ENCODE data around the gene MICU1.
A peak's percentile ranks its signal among the peaks of the same experiment; 100 is the strongest.
"Not testable (repeated sequence)": the region's sequence is repeated elsewhere in the genome, so short reads cannot be mapped to it uniquely, and the experiment has no call there.

The MICU1 gene

DNA sequence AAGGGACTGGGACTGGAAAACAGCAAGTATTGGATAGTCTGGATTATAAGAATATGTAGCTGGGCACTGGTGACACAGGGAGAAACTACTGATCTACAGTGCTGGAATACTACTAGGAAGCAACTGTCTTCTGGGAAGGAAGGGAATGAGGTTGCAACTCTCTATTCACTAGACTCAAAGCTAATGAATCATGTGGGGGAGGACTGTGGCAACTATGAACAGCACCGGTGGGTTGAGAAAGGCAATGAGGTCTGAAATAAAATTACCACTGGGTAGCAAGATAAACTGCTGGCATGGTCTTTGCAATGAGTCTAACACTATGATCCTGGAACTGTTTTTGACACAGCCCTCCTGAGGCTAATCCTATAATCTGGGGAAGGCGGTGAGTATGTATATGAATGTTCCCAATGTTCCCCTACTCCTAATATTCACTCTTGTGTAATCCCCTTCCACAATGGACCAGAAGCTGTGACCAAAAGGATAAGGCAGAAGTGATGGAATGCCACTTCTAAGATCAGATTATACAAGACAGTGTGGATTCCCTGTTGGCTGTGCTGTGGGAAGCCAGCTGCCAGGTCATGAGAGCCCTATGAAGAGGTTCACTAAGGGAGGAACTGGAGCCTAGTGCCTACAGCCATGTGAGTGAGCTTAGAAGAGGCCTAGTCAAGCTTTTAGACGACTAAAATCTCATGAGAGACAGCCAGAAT lies 169.8 kb downstream of the MICU1 start:
- Histone ChIP-seq H3K4me3 (no peak overlapping the region), H3K36me3 (peaks cover 0 to 36% (median 5%) of the 10 kb centered on the region in 11 experiments; a peak in 4 of 22 replicates), H3K9ac (no peak overlapping the region), H4K20me1 (no peaks in the 10 kb centered on the region), H3K27me3 (no peaks in the 10 kb centered on the region), H3K9me3 (replicated peaks in 1 of 11) (no peaks in the 10 kb centered on the region), H3K4me1 (peaks cover 0 to 22% (median 9%) of the 10 kb centered on the region in 10 experiments; a peak in 10 of 20 replicates), H3K4me2 (peak overlapping the region in 4 of 11 experiments; percentile 16 to 60 (median 45); a peak in 5 of 22 replicates), H3K27ac (peak overlapping the region in 4 of 11 experiments; percentile 2 to 53 (median 21); a peak in 8 of 22 replicates)
- TF ChIP-seq Cebpa-rat (IDR thresholded peaks at IDR 0.05): no peak

DNA sequence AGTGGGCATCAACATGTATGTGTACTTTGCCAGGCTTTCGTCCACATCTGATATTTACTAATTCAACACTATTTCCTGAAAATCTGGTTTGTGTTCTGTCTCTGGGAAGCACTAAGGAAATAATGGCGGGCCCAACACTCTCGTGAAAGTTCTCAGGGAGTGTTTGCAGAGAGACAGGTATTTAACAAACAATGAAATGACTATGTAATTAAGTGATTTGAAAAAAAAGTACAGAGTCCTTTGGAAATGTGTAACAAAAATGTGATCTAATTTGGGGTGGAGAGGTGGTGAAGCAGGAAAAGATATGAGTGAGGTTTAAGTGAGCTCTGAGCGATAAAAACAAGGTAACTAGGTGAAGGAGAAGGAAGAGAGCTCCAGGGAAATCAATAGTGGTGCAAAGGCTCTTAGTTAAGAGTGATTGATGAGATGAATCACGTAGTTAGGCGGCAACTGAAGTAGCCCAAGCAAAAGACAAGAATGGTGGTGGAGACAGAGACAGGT lies 175.9 kb downstream of the MICU1 start:
- TF ChIP-seq Cebpa-rat (IDR thresholded peaks at IDR 0.05): no peak
- H3K4me3 ChIP-seq: no peak overlapping the region
- no peak overlapping the region for H3K4me2 ChIP-seq
- H3K4me1 ChIP-seq: no peaks in the 10 kb centered on the region
- H3K36me3 ChIP-seq: peaks cover 0 to 32% (median 5%) of the 10 kb centered on the region in 11 experiments; a peak in 5 of 22 replicates
- no peaks in the 10 kb centered on the region for H4K20me1 ChIP-seq
- no peaks in the 10 kb centered on the region for H3K27me3 ChIP-seq
- no peak overlapping the region for H3K9ac ChIP-seq
- H3K9me3 ChIP-seq (replicated peaks in 1 of 11): no peaks in the 10 kb centered on the region
- no peak overlapping the region for H3K27ac ChIP-seq

DNA sequence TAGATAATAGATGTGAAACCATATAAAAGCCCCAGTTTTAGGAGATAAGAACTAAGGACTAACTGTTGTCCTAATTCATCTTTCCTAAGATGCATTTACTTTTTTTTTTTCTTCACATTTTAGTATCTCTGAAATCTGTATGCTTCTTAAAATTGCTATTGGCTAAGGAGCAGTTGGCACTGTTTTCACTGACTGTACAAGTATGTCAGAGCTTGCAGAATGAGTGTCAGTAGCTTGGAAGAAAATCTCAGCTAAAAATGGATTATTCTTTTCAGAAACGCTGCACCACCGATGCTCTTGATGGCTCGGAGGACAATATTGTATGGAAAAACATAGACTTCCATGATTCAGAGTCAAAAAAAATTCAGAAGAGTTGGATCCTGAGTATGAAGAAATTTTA lies 180.0 kb downstream of the MICU1 start:
- no peak for TF ChIP-seq Cebpa-rat (IDR thresholded peaks at IDR 0.05)
- H3K27ac ChIP-seq: no peak overlapping the region
- H3K4me2 ChIP-seq: no peak overlapping the region
- H4K20me1 ChIP-seq: no peaks in the 10 kb centered on the region
- H3K36me3 ChIP-seq: peaks cover 0 to 12% (median 5%) of the 10 kb centered on the region in 11 experiments; a peak in 10 of 22 replicates
- H3K9me3 ChIP-seq (replicated peaks in 1 of 11): peaks cover 4 to 21% (median 12%) of the 10 kb centered on the region in 11 experiments; a peak in 17 of 22 replicates
- no peak overlapping the region for H3K9ac ChIP-seq
- no peak overlapping the region for H3K4me3 ChIP-seq
- H3K4me1 ChIP-seq: no peaks in the 10 kb centered on the region
- H3K27me3 ChIP-seq: no peaks in the 10 kb centered on the region

DNA sequence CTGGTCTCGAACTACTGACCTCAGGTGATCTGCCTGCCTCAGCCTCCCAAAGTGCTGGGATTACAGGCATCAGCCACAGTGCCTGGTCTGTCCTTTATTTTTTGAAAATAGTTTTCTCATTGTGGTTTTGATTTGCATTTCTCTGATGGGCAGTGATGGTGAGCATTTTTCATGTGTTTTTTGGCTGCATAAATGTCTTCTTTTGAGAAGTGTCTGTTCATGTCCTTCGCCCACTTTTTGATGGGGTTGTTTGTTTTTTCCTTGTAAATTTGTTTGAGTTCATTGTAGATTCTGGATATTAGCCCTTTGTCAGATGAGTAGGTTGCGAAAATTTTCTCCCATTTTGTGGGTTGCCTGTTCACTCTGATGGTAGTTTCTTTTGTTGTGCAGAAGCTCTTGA lies 182.9 kb downstream of the MICU1 start:
- H3K9ac ChIP-seq, H3K27ac ChIP-seq, H3K4me2 ChIP-seq, H3K27me3 ChIP-seq, H4K20me1 ChIP-seq, H3K4me1 ChIP-seq, H3K4me3 ChIP-seq: not testable (repeated sequence)
- Histone ChIP-seq H3K36me3 (peaks cover 0 to 12% (median 5%) of the 10 kb centered on the region in 11 experiments; a peak in 10 of 22 replicates), H3K9me3 (replicated peaks in 1 of 11) (peaks cover 4 to 21% (median 12%) of the 10 kb centered on the region in 11 experiments; a peak in 17 of 22 replicates)

DNA sequence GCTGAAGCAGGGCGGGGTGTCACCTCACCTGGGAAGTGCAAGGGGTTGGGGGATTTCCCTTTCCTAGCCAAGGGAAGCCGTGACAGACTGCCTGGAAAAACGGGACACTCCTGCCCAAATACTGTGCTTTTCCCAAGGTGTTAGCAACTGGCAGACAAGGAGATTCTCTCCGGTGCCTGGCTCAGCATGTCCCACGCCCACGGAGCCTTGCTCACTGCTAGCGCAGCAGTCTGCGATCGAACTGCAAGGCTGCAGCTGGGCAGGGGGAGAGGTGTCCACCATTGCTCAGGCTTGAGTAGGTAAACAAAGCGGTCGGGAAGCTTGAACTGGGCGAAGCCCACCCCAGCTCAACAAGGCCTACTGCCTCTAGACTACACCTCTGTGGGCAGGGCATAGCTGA lies 190.3 kb downstream of the MICU1 start:
- Histone ChIP-seq H3K4me3 (no peak overlapping the region), H3K9me3 (replicated peaks in 1 of 11) (no peaks in the 10 kb centered on the region), H3K27me3 (no peaks in the 10 kb centered on the region), H3K4me2 (no peak overlapping the region), H4K20me1 (no peaks in the 10 kb centered on the region), H3K27ac (no peak overlapping the region), H3K36me3 (peaks cover 0 to 20% (median 0%) of the 10 kb centered on the region in 11 experiments; a peak in 8 of 22 replicates), H3K4me1 (no peaks in the 10 kb centered on the region), H3K9ac (no peak overlapping the region)
- no peak for TF ChIP-seq Cebpa-rat (IDR thresholded peaks at IDR 0.05)

DNA sequence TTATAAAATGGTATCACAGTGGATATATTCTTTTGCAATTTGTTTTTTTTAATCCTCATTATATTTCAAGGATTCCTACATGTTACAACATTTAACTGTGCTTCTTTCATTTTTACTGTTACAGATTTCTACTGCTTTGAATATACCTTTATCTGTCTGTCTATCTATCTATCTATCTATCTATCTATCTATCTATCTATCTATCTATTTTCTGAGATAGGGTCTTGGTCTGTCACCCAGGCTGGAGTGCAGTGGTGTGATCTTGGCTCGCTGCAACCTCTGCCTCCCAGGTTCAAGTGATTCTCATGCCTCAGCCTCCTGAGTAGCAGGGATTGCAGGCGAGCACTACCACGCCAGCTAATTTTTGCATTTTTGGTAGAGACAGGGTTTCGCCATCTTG lies 194.9 kb downstream of the MICU1 start:
- H3K9ac ChIP-seq, H3K27ac ChIP-seq: not testable (repeated sequence)

DNA sequence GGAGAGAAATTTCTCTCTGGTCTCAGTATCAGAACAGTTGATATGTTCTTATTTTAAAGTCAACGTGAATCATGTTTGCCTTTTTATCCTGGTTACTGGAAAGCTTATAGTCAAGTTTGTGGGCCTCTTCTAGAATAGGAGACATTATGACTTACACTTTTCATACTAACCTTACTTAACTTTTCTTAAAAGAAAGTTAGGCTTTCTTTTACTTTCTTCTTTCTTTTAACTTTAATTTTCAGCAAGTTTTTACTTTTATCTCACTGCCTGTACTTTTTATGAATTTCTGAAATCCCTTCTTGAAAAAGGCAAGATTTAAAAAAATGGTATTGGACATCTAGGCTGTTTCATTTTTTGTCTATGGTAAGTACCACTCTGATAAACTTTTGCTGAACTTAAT lies 195.9 kb downstream of the MICU1 start:
- Histone ChIP-seq H3K27me3 (no peaks in the 10 kb centered on the region), H4K20me1 (no peaks in the 10 kb centered on the region), H3K4me1 (no peaks in the 10 kb centered on the region), H3K4me2 (no peak overlapping the region), H3K27ac (no peak overlapping the region), H3K9me3 (replicated peaks in 1 of 11) (no peaks in the 10 kb centered on the region), H3K4me3 (no peak overlapping the region), H3K9ac (no peak overlapping the region), H3K36me3 (peaks cover 0 to 11% (median 0%) of the 10 kb centered on the region in 11 experiments; a peak in 4 of 22 replicates)
- no peak for TF ChIP-seq Cebpa-rat (IDR thresholded peaks at IDR 0.05)

More for the DNA sequence above, 194.9 kb downstream of the MICU1 start:
- not testable (repeated sequence) for H3K4me3 ChIP-seq; H4K20me1 ChIP-seq; H3K4me1 ChIP-seq; H3K9me3 ChIP-seq (replicated peaks in 1 of 11); H3K27me3 ChIP-seq; H3K4me2 ChIP-seq
- peaks cover 0 to 20% (median 0%) of the 10 kb centered on the region in 11 experiments; a peak in 8 of 22 replicates for H3K36me3 ChIP-seq

DNA sequence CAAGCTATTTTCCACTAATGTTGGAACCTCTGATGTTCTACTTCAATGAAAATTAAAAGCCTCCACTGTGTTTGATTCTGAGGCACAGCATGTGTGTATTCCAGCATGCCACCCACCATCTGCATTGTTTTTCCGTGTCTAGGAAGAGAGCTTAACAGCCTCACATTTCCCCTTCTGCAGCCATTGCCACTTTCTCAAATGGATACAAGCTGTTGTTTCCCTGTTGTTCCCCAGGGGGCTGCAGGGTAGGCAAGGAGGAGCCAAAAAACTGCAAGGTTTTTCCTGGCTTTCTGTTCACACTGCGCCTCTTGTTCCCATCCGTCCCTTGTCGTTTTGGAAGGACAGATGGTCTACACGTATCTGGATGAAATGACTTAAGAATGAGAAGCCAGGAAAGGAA lies 198.9 kb downstream of the MICU1 start:
- H3K4me2 ChIP-seq: no peak overlapping the region
- H4K20me1 ChIP-seq: no peaks in the 10 kb centered on the region
- H3K27me3 ChIP-seq: no peaks in the 10 kb centered on the region
- TF ChIP-seq Cebpa-rat (IDR thresholded peaks at IDR 0.05): no peak
- peaks cover 0 to 13% (median 7%) of the 10 kb centered on the region in 11 experiments; a peak in 13 of 22 replicates for H3K9me3 ChIP-seq (replicated peaks in 1 of 11)
- H3K9ac ChIP-seq: no peak overlapping the region
- H3K36me3 ChIP-seq: peaks cover 12 to 21% (median 15%) of the 10 kb centered on the region in 11 experiments
- no peaks in the 10 kb centered on the region for H3K4me1 ChIP-seq
- H3K27ac ChIP-seq: no peak overlapping the region
- no peak overlapping the region for H3K4me3 ChIP-seq

DNA sequence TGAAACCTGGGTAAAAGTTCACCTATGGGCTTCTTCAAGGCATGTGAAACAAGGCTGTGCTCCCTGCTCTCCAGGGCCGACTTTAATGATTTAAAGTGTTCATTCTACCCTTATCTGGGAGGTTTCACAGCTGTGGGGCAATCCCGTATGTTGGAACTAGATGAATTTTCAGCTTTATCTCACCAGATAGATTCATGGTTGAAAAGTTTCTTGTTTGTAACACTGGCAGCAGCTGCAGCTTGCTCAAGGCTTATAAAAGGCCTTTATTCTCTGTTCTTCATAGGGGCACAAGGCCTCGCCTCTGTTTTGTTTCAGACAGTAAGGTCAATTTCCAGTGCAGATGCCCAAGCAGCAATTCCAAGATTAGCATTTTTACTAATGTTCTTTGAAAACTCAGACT lies 200.7 kb downstream of the MICU1 start:
- no peak for TF ChIP-seq Cebpa-rat (IDR thresholded peaks at IDR 0.05)
- Histone ChIP-seq H3K4me1 (no peaks in the 10 kb centered on the region), H4K20me1 (no peaks in the 10 kb centered on the region), H3K36me3 (peaks cover 21 to 40% (median 32%) of the 10 kb centered on the region in 11 experiments), H3K27me3 (no peaks in the 10 kb centered on the region), H3K27ac (no peak overlapping the region), H3K9me3 (replicated peaks in 1 of 11) (peaks cover 0 to 14% (median 8%) of the 10 kb centered on the region in 11 experiments; a peak in 13 of 22 replicates), H3K4me2 (no peak overlapping the region), H3K9ac (no peak overlapping the region), H3K4me3 (no peak overlapping the region)

DNA sequence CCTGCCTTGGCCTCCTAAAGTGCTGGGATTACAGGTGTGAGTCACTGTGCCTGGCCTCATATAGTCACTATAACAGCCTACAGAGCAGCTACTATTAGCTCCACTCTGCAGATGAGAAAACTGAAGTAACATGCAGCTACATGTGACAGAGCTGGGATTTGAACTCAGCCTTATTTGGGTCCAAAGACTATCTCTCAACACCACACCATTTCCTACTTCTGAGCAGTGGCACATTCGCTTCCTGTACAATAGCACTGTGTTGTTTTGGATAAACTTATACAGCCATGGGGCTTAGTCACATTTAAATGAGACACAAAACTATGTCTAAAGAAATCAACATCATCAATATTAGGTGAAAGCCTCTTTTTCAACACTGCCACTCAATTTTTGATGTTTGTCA lies 201.3 kb downstream of the MICU1 start:
- H3K27ac ChIP-seq: no peak overlapping the region
- H3K36me3 ChIP-seq: peaks cover 21 to 45% (median 34%) of the 10 kb centered on the region in 11 experiments
- no peak for TF ChIP-seq Cebpa-rat (IDR thresholded peaks at IDR 0.05)
- H4K20me1 ChIP-seq: no peaks in the 10 kb centered on the region
- H3K9me3 ChIP-seq (replicated peaks in 1 of 11): peaks cover 0 to 14% (median 8%) of the 10 kb centered on the region in 11 experiments; a peak in 13 of 22 replicates
- no peaks in the 10 kb centered on the region for H3K4me1 ChIP-seq
- no peak overlapping the region for H3K9ac ChIP-seq
- no peaks in the 10 kb centered on the region for H3K27me3 ChIP-seq
- no peak overlapping the region for H3K4me3 ChIP-seq
- H3K4me2 ChIP-seq: no peak overlapping the region
